Endothelial cell of umbilical vein (primary cell): ENCODE measurements around the gene TCHHL1. TPM values are rescaled to one million over a fixed set of nuclear protein-coding genes. Genes with fewer than 3 reads are reported as not detected.

Experiments
- BruUV-seq: library from RNA; stranded (reverse); fragments of 400-500 nt; replicated peaks from 2 replicates; lab custom pipeline; 2021; lab: Mats Ljungman, UMichigan
- CTCF ChIA-PET: fragments of 300-600, 350-600 bp; sonication (Branson Sonifier 250); formaldehyde crosslinking; loops from one replicate; lab custom pipeline; 2021; ENCODE audit warnings: antibody characterized with exemption, inconsistent platforms; lab: Charles Lee
- POLR2A ChIA-PET: fragments of 300-600, 350-600 bp; sonication (Branson Sonifier 250); formaldehyde crosslinking; loops from one replicate; lab custom pipeline; 2021; ENCODE audit warnings: antibody characterized with exemption, inconsistent platforms; lab: Charles Lee
- DNase-seq: peaks from one replicate; pipeline ENCODE4 v3.0.0-alpha.2; 2011; ENCODE audit warnings: low read depth, low spot score
- FAIRE-seq: peaks from 2 replicates; lab custom pipeline; 2011; peaks lifted over from hg19 to GRCh38; lab: Jason Lieb, UNC
- H2AFZ ChIP-seq: 2 replicates; pipeline ENCODE4 v1.6.0; 2012; ENCODE audit warnings: low read depth, low read length, control low read depth, inconsistent platforms
- H3K27ac ChIP-seq: 2 replicates; pipeline ENCODE4 v1.5.1; 2011; ENCODE audit warnings: low read depth, mild to moderate bottlenecking, control low read depth, low read length, moderate library complexity; ENCODE audit not compliant: insufficient read depth
- H3K27me3 ChIP-seq, 2 experiments: 2 replicates each; pipeline versions ENCODE4 v1.6.0 to v1.6.1; 2011; ENCODE audit warnings: low read length in 2 of 2, mixed read lengths in 1 of 2; ENCODE audit not compliant: control insufficient read depth in 2 of 2, insufficient read depth in 2 of 2
- H3K36me3 ChIP-seq, 2 experiments: 2 replicates in 1 of 2; 3 replicates in 1 of 2; pipeline ENCODE4 v1.5.1; 2011; ENCODE audit warnings: low read length in 2 of 2, mild to moderate bottlenecking in 1 of 2, moderate library complexity in 1 of 2; ENCODE audit not compliant: control insufficient read depth in 2 of 2, insufficient read depth in 2 of 2; ENCODE audit errors: extremely low read depth in 1 of 2
- H3K4me1 ChIP-seq: 3 replicates; pipeline ENCODE4 v1.5.1; 2011; ENCODE audit warnings: mild to moderate bottlenecking, low read length; ENCODE audit not compliant: control insufficient read depth, insufficient read depth; ENCODE audit errors: extremely low read depth
- H3K4me2 ChIP-seq: 2 replicates; pipeline ENCODE4 v1.6.1; 2011; ENCODE audit warnings: low read length, control low read depth, mixed read lengths; ENCODE audit not compliant: insufficient read depth
- H3K4me3 ChIP-seq, 3 experiments: fragments of 200-600 bp in 1 of 3; sonication (generic), shearing (Covaris generic) in 1 of 3; replicated peaks in 1 of 3; 2 replicates each; pipeline ENCODE4 v1.5.1; 2011 to 2016; ENCODE audit warnings: control low read depth in 3 of 3, low read length in 3 of 3, mild to moderate bottlenecking in 2 of 3, inconsistent platforms in 1 of 3, low read depth in 1 of 3, moderate library complexity in 1 of 3; ENCODE audit not compliant: insufficient read depth in 1 of 3
- H3K79me2 ChIP-seq: 2 replicates; pipeline ENCODE4 v1.6.0; 2012; ENCODE audit warnings: low read length, inconsistent platforms; ENCODE audit not compliant: control insufficient read depth, insufficient read depth
- H3K9ac ChIP-seq: replicated peaks from 2 replicates; pipeline ENCODE3; 2011; ENCODE audit warnings: low read length, control low read depth; ENCODE audit not compliant: insufficient read depth; ENCODE audit errors: extremely low read depth
- H3K9me1 ChIP-seq: replicated peaks from 3 replicates; pipeline ENCODE4 v1.6.0; 2011; ENCODE audit warnings: mild to moderate bottlenecking, low read length; ENCODE audit not compliant: control insufficient read depth, insufficient read depth; ENCODE audit errors: extremely low read depth
- H3K9me3 ChIP-seq: replicated peaks from 2 replicates; pipeline ENCODE4 v1.5.1; 2012; ENCODE audit warnings: low read length, inconsistent platforms; ENCODE audit not compliant: control insufficient read depth, insufficient read depth
- H4K20me1 ChIP-seq: replicated peaks from 2 replicates; pipeline ENCODE3; 2011; ENCODE audit warnings: mild to moderate bottlenecking, low read length; ENCODE audit not compliant: control insufficient read depth, insufficient read depth; ENCODE audit errors: extremely low read depth
- CTCF ChIP-seq, 2 donors: IDR thresholded peaks; 1 replicate in 1 of 2; 2 replicates in 1 of 2; pipeline ENCODE4 v1.5.1; 2011; ENCODE audit warnings: low read length in 2 of 2, mild to moderate bottlenecking in 2 of 2, moderate library complexity in 2 of 2, control low read depth in 1 of 2, inconsistent platforms in 1 of 2, low read depth in 1 of 2; ENCODE audit not compliant: insufficient read depth in 1 of 2; ENCODE audit errors: extremely low read depth in 1 of 2
- EZH2 ChIP-seq: IDR thresholded peaks from 2 replicates; pipeline ENCODE4 v1.6.1; 2012; ENCODE audit warnings: borderline replicate concordance, low read depth, mild to moderate bottlenecking, moderate library complexity, low read length, inconsistent platforms; ENCODE audit not compliant: severe bottlenecking
- dilution Hi-C: fragments of 300-500 bp; cut with MboI; formaldehyde crosslinking; loops from one replicate; pipeline ENCODE4 v1.15.0; 2019; ENCODE audit warnings: low sequenced_read_pairs; ENCODE audit not compliant: extremely low pct_ligation_motif_present
- intact Hi-C: fragments of 100-400 bp; cut with micrococcal nuclease; formaldehyde crosslinking; loops from one replicate; pipeline ENCODE4 v1.10.0; 2022
- polyA plus RNA-seq, 4 experiments: library from polyadenylated mRNA; depleted of rRNA in 3 of 4; stranded (reverse) in 3 of 4; unstranded in 1 of 4; fragments of >200 nt; gene quantifications; 2 replicates each; pipeline versions ENCODE4 v1.2.1 to v1.2.3, GENCODE V29; 2011 to 2012; ENCODE audit warnings: missing spikeins in 1 of 4
- total RNA-seq: library from RNA; stranded (reverse); gene quantifications from 2 replicates; pipeline ENCODE4 v1.2.3, GENCODE V29; 2021

Gene TCHHL1
- total and polyA plus RNA-seq, 2 donors (not counting 3 experiments of a cell fraction or from before 2014, with no cell fraction given) = not detected

DNA sequence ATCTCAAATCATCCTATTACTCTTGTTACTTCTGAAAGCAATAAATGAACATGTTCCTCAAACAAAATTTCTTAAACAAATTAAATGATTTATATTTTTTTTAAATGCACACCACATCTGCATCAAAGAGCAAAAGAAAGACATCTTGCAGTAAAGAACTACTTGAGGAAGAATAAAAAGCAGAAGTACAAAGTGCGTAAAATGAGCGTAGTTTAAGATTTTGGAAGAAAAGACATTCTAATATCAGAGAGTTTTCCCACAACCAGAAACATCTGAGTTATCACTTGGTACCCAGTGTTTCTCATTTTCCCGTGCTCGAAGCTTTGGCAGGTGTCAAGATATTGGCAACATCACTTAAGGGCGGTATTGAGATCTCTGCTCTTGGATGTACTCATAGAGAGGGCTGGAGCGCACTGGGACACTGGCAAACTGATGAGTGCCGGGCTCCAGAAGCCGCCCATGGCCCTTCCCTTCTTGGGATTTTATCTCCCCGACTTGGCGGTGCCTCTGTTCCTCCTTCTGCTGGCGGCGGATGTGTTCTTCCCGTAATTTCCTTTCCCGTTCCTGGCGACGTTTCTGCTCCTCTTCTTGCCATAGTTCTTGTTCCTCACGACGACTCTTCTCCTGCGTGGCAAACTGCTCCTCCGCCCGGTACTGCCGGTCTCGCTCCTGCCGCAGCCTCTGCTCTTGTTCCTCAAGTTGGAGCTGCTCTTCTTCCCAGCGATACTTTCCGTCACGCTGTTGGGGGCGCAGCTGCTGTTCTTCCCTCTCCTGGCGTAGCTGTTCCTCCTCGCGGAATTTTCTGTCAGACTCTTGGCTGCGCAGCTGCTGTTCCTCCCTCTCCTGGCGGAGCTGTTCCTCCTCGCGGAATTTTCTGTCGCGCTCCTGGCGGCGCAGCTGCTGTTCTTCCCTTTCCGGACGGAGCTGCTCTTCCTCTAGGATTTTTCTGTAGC is 18.4 kb upstream of the TCHHL1 start:
- CTCF ChIA-PET = interaction anchor here (1.1 to 2.7 kb wide), 3 partner anchors 10 to 352 kb away, joined by 4 to 13 read pairs (median 6); no protein-coding TSS in a partner anchor

More for the DNA sequence above, 18.4 kb upstream of the TCHHL1 start:
- no peaks in the 10 kb centered on the region for H3K9me3 ChIP-seq
- H3K36me3 ChIP-seq = no peaks in the 10 kb centered on the region
- H3K4me2 ChIP-seq = peak overlapping the region; percentile 49
- no peaks in the 10 kb centered on the region for H4K20me1 ChIP-seq
- H3K27me3 ChIP-seq = peaks cover 58 to 76% of the 10 kb centered on the region in 2 experiments
- BruUV-seq = no TSS peak
- DNase-seq (no peak), FAIRE-seq (no peak)
- H3K79me2 ChIP-seq = no peaks in the 10 kb centered on the region
- H3K4me1 ChIP-seq = peaks cover 28% of the 10 kb centered on the region
- intact Hi-C loops = loop anchor here (5.0 kb wide), 1 partner anchor 55 kb away; no protein-coding TSS in a partner anchor
- peak overlapping the region in 1 of 3 experiments; percentile 6 for H3K4me3 ChIP-seq
- dilution Hi-C loops = no loop called here
- peak; percentile 69 for TF ChIP-seq EZH2
- no peak for TF ChIP-seq CTCF (IDR thresholded peaks at IDR 0.05; ENCODE audit: extremely low read depth in 1 of 2, insufficient read depth in 1 of 2, low read depth in 1 of 2, low read length in 2 of 2)
- H3K9me1 ChIP-seq = no peaks in the 10 kb centered on the region
- no peak overlapping the region for H3K27ac ChIP-seq
- POLR2A ChIA-PET = no interaction called here
- H2AFZ ChIP-seq = peak overlapping the region; percentile 41
- H3K9ac ChIP-seq = no peak overlapping the region
